HG02798 (cell line): ENCODE measurements around the gene PCLO.
"Not testable (repeated sequence)": the region's sequence is repeated elsewhere in the genome, so short reads cannot be mapped to it uniquely, and the experiment has no call there.

ENCODE experiments used
- ATAC-seq: cut with Tn5 transposase; IDR thresholded peaks from one replicate; pipeline ENCODE4 v1.9.1; 2021; ENCODE audit warnings: mild to moderate bottlenecking; ENCODE audit not compliant: unreplicated experiment, poor library complexity

Gene PCLO

GRCh38 chr7:83058667-83059066 lies 104.0 kb downstream of the PCLO start:
- ATAC-seq, result no peak

- no peak for ATAC-seq
Measured at GRCh38 chr7:83055197-83055596, 107.5 kb downstream of the PCLO start.

GRCh38 chr7:83054472-83054871 lies 108.2 kb downstream of the PCLO start:
- ATAC-seq, result no peak

- no peak for ATAC-seq
Measured at GRCh38 chr7:83053965-83054364, 108.7 kb downstream of the PCLO start.

- no peak for ATAC-seq
Measured at GRCh38 chr7:83040484-83040883, 122.2 kb downstream of the PCLO start.

- no peak for ATAC-seq
Measured at GRCh38 chr7:83038787-83039186, 123.9 kb downstream of the PCLO start.

- no peak for ATAC-seq
Measured at GRCh38 chr7:83036721-83037380, 125.8 kb downstream of the PCLO start.

GRCh38 chr7:83036130-83036529 lies 126.6 kb downstream of the PCLO start:
- no peak for ATAC-seq

GRCh38 chr7:83032195-83032594 lies 130.5 kb downstream of the PCLO start:
- ATAC-seq, result no peak

- ATAC-seq, result not testable (repeated sequence)
Measured at GRCh38 chr7:83023817-83024665, 138.6 kb downstream of the PCLO start.

- ATAC-seq, result no peak
Measured at GRCh38 chr7:83021032-83021431, 141.7 kb downstream of the PCLO start.

- no peak for ATAC-seq
Measured at GRCh38 chr7:83020161-83020560, 142.5 kb downstream of the PCLO start.

GRCh38 chr7:83015916-83016315 lies 146.8 kb downstream of the PCLO start:
- no peak for ATAC-seq

GRCh38 chr7:83014546-83014945 lies 148.1 kb downstream of the PCLO start:
- ATAC-seq, result no peak

- no peak for ATAC-seq
Measured at GRCh38 chr7:83011954-83012353, 150.7 kb downstream of the PCLO start.

- no peak for ATAC-seq
Measured at GRCh38 chr7:83005410-83005809, 157.3 kb downstream of the PCLO start.

GRCh38 chr7:83001362-83002040 lies 161.2 kb downstream of the PCLO start:
- no peak for ATAC-seq

- ATAC-seq, result no peak
Measured at GRCh38 chr7:82998436-82998835, 164.2 kb downstream of the PCLO start.

GRCh38 chr7:82985144-82985802 lies 177.4 kb downstream of the PCLO start:
- no peak for ATAC-seq

- no peak for ATAC-seq
Measured at GRCh38 chr7:82980130-82980788, 182.4 kb downstream of the PCLO start.
